GM19455 (cell line): ENCODE measurements around the gene TSC22D2.

ENCODE experiments used
- ATAC-seq: cut with Tn5 transposase; IDR thresholded peaks from one replicate; pipeline ENCODE4 v1.9.1; 2021; ENCODE audit not compliant: unreplicated experiment

TSC22D2 gene

GRCh38 chr3:150411106-150411460, 3.0 kb downstream of the TSC22D2 start:
- no peak for ATAC-seq

- no peak for ATAC-seq
Observed at GRCh38 chr3:150411546-150411945, 3.4 kb downstream of the TSC22D2 start.

- no peak for ATAC-seq
Observed at GRCh38 chr3:150411976-150412375, 3.9 kb downstream of the TSC22D2 start.

- ATAC-seq, result no peak
Observed at GRCh38 chr3:150412561-150413231, 4.6 kb downstream of the TSC22D2 start.

GRCh38 chr3:150414258-150414657, 6.2 kb downstream of the TSC22D2 start:
- ATAC-seq, result no peak

- ATAC-seq, result no peak
Observed at GRCh38 chr3:150414959-150415358, 6.9 kb downstream of the TSC22D2 start.

GRCh38 chr3:150419076-150419868, 11.2 kb downstream of the TSC22D2 start:
- no peak for ATAC-seq

GRCh38 chr3:150419959-150420358, 11.9 kb downstream of the TSC22D2 start:
- ATAC-seq, result no peak

- ATAC-seq, result no peak
Observed at GRCh38 chr3:150421256-150421655, 13.2 kb downstream of the TSC22D2 start.

- ATAC-seq, result no peak
Observed at GRCh38 chr3:150421799-150422548, 13.9 kb downstream of the TSC22D2 start.

GRCh38 chr3:150422907-150423306, 14.8 kb downstream of the TSC22D2 start:
- no peak for ATAC-seq

- no peak for ATAC-seq
Observed at GRCh38 chr3:150423761-150424160, 15.7 kb downstream of the TSC22D2 start.

GRCh38 chr3:150426292-150426691, 18.2 kb downstream of the TSC22D2 start:
- ATAC-seq, result no peak

GRCh38 chr3:150428562-150428961, 20.5 kb downstream of the TSC22D2 start:
- no peak for ATAC-seq

- no peak for ATAC-seq
Observed at GRCh38 chr3:150429767-150430671, 21.9 kb downstream of the TSC22D2 start.

GRCh38 chr3:150433347-150433746, 25.2 kb downstream of the TSC22D2 start:
- ATAC-seq, result no peak

GRCh38 chr3:150434234-150434633, 26.1 kb downstream of the TSC22D2 start:
- ATAC-seq, result no peak

GRCh38 chr3:150436161-150436560, 28.1 kb downstream of the TSC22D2 start:
- ATAC-seq, result no peak

GRCh38 chr3:150439657-150440056, 31.6 kb downstream of the TSC22D2 start:
- no peak for ATAC-seq

- ATAC-seq, result no peak
Observed at GRCh38 chr3:150443331-150443741, 35.2 kb downstream of the TSC22D2 start.

- no peak for ATAC-seq
Observed at GRCh38 chr3:150444371-150444770, 36.3 kb downstream of the TSC22D2 start.
